ENCODE measurements around the gene MICAL3.

The MICAL3 gene

DNA sequence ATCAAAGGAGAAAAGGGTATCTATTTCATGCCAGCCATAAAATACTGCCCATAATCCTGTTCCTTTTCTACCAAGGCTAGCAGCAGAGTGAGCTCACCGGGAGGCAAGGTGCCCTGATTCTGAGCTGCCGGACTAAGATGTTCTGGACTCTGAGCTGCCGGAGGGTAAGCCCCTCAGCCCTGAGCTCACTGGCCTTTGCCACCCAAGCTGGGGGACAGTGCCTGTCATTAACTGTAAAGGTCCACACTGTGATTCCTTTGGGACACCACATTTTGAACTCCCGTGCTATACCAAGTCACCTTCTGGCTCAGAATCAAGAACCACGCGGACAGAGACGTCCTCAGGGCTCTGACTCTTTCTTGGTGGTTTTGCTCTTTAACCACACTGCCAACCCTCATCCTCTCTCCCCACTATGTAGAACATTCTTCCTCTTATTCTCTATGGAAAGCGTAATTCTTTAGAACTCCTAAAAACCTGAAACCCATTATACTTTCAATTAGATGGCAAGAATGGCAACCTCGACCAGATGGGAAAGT lies 161.6 kb downstream of the MICAL3 start:
- DNase-seq: no peak

DNA sequence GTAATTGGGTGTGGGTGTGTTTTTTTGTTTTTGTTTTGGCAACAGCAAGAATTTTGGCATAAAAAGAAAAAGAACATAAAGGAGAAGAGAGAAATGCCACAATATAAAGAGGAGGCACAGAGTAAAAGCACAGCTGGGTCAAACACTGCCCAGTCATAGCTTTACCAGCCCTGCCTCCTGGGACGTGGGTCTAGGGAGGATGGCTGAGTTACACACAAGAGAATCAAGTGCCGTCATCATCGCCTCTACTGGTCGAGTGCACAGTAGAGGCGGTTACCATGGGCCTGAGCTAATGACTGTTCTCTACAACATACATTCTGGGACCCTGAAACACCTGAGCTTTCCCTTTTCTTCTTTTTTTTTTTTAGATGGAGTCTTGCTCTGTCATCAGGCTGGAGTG lies 162.5 kb downstream of the MICAL3 start:
- no peak for DNase-seq

DNA sequence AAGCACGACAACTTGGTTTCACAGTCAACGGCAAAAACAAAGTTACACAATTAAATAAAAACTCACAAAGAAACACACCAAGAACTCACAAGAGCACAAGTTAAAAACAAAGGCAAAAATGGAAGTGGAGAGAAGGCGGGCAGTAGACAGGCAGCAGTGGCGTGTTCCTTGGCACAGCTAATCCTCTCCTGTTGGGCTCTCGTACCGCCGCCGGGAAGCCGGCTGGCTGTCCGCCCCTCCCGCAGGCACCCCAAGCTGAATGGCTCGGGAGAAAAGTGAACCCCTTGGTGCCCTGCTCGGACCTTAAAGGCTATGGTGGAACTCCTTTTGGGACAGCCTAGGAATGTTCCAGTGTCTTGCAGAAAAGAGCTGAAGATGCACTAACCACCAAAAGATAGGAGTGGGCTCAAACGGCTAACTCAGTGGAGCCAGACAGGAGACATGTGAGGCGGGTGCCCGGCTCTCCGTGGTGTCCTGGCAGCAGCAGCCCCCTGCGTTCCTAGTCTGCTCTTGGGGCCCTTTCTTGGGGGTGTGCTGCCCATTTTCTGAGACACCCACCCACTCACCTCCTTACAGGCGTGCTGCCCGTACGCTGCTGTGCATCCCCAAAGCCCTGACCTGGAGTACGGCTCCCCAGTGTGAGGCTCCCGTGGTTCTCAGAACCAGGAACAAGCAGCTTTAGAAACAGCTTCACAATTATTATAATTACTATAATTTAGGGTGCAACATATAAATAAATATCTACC lies 164.0 kb downstream of the MICAL3 start:
- no peak for DNase-seq

DNA sequence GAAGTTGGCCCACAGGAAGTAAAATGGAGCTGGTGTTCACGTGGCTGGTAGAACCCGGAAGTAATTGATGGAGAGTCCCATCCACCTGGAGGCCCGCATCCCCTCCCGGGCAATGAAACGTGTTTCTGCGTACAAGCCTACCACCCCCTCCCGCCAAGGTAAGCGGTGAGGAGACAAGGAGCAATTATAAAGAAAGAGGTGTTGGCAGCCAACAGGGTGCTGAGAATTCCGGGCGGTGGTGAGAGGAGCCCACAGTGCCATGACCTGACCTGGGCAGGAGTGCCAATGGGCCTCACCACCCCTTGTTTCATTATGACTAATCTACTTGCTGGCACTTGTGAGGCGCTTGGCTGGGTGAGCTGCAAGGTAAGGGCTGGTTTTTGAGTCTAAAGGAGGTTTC lies 166.3 kb downstream of the MICAL3 start:
- DNase-seq: no peak

DNA sequence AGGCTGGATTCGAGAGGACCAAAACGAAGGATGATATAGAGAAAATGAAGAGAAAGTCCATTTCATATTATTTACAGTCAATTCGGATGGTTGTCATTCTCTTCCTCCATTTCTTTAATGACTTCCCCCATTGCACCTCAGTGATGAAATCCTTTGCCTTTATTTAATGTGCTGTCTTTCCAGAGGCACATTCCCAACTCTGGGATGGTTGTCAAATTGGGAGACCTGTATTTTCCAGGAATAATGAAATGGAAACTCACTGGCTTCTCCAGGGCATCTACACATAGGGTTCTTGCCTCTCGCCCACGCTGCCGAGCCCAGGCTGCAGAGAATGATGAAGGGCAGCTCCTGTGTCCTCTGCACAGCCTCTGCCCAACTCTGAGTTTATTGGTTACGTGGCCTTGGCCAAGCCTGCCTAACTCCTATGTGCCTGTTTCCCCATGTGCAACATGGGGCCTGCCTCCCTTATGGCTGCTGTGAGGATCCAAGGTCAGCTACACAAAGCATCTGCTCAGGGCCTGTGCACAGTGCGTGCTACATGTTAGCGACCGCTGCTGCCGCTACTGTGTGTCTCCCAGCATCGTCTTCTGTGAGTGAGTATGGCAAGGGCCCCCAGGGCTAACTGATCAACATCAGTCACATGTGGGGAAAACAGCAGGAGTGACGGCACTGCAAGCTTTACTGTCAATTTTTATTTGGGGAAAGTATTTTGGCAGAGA lies 168.6 kb downstream of the MICAL3 start:
- DNase-seq: no peak

DNA sequence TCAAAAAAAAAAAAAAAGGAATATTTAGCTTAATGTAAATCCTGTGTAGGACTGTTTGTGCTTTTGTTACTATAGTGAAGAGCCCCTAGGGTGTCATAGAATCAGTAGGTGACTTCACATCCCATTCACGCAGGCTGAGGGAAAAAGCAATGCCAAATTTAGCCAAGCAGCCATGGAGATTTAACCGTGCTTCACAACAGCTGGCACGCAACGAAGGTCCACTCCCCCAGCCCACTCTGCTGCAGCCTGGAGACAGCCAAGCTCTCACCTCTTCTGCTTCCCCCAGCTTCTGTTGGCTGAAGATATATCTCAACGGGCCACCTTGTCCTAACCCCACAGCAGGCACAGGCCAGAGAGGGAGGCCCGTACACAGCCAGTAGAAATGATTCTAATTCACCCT lies 171.3 kb downstream of the MICAL3 start:
- DNase-seq: peak; percentile 83

DNA sequence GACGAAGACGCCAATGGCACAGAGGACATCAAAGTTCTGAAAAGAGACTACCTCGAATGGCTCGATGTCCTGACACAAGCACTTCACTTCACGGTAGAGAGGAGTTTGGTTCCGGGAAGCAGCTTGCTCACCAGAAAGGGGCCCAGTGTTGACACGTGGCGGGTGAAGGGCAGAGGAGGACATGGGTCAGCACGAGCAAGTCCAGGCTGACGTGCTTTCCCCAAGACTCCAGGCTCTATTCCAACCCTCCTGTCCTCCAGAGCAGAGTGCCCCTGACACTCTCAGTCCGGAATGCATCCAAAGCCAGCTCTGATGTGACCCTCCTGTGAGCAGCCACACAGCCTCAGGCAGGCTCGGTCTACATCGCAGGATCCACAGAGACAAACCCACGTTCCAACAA lies 172.6 kb downstream of the MICAL3 start:
- no peak for DNase-seq

DNA sequence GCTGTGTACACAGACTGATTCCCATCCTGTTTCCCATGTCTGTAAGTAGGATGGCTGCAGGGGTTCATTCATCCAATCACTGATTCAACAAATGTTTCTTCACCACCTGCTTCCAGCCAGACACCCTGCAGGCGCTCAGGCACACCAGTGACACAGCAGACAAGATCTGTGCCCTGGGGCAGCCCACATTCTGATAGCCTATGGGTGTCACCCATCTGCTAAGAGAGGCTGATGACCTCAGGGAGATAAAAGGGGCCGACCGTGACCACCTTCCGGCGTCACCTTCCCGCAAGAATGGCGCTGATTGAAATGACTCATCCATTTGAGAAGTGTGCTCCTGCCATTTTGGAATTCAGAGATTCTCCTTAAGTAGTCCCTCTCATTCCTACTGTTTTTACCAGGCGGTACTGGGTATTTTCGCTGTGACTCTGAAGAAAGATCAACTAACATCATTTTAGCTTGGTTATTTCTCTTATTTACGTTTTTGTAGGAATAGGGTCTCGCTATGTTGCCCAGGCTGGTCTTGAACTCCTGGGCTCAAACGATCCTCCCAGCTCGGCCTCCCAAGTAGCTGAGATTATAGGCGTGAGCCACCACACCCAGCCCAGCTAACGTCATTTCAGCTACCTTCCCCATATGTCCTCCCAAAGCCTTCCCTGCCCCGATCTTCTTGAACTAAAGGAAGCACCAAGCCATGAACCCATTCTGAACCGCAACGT lies 176.8 kb downstream of the MICAL3 start:
- DNase-seq: no peak

DNA sequence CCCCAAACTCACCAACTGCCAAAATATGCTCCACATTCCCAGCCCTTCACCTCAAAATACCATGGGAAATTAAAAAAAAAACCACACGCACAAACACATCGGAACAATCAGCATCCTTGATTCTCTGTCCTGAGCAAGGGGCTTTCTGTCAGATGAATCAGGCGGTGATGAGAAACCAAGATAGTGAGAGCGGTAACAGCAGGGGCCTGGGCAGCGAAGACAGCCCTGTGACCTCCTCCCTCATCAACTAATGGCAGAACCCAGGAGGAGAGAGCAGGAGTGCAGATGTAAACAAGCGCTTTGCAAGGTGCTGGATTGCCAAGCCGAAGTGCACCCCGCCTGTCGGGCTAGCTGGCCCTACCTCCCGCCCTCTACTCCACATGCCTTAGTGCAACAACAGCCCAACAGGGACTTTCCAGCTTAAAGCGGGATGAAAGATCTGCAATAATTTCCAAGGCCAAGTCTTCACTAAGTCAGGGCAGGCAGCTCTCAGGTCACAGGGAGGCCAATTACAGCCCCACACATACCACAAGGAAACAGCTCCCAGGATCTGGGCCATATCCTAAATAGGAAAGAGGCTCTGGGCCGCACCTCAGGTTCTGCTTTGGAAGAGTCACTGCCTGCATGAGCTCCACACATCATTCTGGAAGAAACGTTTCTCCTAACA lies 177.9 kb downstream of the MICAL3 start:
- peak; percentile 79 for DNase-seq

DNA sequence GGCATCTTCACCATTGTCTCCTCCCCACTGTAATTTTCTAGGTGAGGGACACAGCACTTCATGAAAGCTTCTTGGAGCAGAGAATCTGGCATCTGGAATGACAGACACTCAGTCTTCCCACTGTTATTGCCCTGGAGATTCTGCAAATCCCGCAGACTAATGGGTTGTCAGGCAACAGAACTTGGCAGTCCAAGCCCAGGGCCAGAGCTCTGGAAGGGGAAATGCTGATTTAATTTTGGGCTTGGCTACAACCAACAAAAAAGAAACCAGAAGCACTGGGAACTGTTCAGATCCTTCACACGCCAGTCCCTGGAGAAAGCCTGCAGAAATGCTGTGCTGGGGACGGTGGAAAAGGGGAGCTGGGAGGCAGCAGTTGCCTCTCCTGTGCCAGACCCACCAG lies 178.6 kb downstream of the MICAL3 start:
- peak; percentile 78 for DNase-seq

DNA sequence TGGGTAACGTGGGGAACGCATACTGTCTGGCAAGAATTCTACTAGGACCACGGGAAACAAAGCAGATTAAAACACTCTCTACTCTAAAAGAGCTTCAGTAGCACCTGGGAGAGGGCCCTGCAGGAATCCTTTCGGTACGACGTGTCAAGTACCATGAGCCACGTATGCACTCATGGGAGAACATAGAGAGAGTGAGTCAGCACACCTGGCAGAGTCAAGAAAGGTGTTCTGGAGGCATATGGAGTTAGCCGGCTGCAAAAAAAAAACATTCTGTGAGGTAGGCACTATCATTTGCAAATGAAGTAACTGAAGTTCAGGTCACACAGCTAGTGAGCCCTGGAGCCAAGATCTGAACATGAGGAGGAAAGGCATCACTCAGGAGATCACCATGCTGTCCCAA lies 179.0 kb downstream of the MICAL3 start:
- no peak for DNase-seq

DNA sequence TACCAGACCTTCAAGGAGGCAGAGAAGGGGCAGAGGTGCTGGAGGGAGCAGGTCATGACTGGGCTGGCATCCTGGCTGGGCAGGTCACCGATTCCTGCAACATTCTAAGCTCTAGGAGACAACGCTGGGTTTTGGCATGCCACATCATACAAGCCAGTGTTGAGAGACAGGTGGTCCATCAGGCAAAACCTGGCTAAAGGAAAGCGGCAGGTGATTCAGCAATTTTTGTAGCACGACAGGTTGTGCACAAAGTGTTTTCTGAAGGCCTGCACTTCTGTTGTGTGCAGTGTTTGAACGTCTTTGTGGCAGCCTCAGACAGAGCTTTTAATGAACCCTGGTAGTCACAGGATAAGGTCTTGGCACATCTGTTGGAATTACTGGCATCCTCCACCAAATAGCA lies 180.2 kb downstream of the MICAL3 start:
- DNase-seq: no peak

DNA sequence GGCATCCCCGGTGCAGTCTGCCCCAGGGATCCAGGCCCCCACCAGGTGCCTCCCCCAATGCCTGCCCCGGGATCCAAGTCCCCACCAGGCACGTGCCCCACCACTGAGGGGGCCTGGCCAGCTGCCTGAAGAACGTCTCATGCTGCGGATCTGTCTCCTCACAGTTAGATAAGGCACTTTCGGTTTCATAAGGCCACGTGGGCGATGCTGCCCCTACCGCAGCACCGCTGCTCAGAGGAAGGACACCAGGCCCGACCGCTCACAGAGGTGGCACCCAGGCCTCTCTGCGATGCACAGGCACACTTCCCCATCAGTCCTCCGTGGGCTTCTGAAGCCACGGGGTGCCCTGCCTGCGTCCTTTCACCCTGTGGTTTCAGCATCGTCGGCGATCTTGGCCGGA lies 182.0 kb downstream of the MICAL3 start:
- no peak for DNase-seq

DNA sequence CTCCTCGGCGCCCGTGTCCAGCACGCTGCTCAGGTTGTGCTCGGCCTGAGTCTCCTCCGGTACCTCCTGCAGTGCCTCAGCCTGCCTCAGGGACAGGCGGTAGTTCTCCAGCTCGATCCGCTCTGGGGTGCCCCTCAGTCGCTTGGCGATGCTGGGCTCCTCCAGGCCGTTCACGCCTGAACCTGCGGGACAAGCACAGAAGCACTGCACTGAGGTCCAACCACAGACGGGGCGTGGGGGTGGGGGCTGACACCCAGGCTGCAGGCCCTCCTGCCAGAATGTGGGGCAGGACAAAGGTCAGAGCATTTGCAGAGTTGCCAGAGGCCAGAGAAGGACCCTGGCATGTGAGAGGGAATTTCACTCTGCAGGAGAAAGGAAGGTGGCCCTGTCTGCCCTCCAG lies 182.5 kb downstream of the MICAL3 start:
- DNase-seq: no peak

DNA sequence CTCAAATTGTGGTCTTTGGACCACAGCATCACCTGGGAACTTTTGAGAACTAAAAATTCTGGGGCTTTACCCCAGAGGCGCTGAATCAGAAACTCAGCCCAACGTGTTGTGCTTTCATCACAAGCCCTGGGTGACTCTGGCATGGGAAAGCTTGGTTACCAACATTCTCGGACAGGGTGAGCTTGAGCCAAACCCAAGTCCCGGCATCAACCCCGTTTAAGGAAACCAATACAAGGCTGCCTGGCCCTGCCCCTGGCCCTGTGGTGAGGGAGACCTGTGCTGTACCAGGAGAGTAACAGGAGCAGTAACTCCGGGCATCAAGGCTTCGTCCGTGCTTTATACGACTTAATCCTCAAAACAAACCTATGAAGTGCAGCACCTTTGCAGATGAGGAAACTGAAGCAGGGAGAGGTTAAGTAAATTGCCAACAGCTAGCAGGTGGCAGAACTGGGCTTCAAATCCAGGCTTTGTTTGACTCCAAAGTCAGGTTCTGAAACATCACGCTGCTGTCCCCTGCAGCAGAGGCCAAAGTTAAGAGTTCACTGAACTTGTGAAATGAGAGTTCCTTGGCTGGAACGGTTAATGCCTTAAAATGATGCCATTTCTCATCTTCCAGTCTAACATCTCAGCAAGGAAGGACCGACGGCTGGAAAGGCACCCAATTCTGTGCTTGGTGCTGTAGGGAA lies 186.0 kb downstream of the MICAL3 start:
- no peak for DNase-seq

DNA sequence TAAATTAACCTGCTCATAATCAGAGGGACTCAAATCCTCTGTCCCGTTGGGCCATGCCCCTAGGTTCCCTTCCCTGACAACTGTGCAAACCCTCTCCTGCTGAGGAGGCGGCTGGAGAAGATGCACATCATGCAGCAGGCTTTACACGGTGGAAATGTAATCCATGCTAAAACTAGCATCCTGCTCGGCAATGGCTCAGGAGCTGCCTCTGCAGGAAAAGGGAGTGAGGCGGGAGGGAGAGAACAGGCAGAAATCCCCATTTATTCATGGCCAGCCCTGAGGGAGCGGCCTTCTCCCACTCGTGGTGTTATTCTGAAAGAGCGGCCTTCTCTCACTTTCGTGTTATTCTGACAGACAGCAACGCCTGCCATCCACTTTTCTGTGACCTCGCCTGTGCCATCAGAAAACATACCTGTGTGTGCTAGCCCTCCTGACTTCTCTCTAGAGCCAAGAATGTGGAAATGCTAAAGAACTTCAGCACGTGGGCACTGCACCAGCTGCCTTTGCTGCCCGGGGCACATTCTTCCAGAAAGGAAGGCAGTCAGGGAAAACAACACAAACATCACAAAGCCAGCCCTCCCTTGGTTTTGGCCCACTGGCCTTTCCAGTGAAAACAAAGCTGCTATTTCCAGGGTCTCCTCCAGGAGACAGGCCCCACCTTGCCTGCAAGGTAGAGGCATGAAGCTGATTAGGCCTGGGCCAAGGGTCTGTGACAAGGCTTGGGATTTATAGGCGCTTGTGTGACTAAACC lies 187.2 kb downstream of the MICAL3 start:
- DNase-seq: no peak

DNA sequence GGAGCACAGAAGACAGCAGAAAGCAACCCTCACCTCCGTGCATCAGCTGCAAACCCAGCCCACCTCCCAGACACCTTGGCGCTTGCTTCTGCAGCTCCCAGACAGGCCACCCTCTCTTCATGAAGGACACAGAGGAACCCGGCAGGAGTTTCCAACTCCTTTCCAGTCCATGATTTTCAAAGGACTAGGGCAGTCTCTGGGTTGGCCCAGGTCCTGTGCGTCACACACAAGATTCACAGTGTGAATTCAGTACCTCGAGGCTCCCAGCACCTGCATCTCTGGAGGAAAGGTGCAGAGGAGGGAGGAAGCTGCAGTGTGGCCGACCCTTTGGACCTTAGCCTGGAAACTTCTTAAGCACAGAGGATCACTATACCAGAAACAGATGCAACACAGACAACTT lies 189.1 kb downstream of the MICAL3 start:
- no peak for DNase-seq

DNA sequence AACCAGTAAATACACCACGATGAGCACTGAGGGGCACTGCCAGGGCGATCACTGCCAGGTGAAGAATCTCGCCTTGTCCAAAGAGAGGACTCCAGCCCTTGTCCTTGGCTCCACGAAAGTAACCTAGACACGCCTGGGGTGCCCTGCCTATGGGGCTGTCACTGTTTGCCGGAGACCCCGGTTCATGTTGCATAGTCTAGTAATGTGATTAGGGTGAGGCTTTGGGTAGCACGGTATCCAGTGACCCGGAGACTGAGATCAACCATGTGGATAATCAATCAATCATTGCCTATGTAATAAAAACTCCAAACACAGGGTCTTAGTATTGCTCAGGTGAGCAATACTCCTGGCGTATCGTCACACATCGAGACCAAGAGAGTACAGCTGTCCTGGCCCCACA lies 190.9 kb downstream of the MICAL3 start:
- no peak for DNase-seq

DNA sequence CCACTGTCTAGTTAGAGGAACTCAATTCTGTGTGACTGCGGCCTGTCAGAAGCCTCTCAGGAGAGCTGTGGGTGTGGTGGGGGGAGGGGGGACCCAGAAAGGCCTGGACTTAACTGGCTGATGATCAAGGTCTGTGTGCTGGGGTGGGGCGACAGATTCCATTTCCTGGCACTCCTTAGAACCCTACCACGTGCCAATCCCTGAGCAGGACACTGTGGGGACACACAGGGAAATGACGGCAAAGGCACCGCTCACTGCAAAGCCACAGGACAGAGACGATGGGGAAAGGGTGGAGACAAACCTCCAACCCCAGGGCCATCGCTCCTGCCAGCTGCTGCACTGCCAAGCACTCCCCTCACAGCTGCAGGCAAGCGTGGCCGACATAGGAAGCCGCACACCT lies 191.7 kb downstream of the MICAL3 start:
- no peak for DNase-seq

DNA sequence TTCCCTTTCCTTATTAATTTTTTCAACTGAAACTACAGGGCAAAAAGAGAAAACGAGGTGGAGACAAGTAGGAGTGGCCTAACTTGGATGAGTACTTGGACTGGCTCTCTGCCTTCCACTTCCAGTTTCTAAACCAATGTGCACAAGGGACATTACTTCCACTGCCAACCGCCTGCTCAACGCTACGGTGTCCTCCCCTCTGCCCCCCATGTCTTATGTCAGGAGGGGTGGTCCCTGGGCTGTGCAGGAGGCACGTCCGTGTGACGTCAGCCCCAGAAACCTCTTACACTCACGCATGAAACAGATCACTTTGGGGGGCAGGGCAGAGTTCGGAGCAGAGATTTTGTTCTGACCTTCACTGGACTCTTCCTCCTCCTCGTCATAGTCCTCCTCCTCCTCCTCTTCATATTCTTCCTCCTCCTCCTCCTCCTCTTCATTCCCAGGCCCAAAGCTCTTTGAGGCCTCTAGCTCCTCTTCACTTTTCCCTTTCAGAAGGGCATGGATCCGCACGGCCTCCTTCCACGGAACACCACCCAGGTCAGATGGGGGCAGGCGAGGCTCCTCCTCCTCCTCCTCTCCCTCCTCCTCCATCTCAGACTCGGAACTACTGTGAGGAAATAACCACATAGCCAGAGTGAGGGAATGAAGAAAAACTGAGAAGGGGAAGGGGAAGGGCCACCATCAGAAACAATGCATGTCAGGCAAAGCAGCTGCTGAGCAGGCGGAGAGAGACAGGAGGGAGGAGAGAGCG lies 192.7 kb downstream of the MICAL3 start:
- DNase-seq: no peak

Measured in left hindlimb (tissue), 1 donor.